Gastrocnemius medialis (tissue), 4 donors: ENCODE measurements around the gene DIPK1B.

Experiments
- CTCF ChIP-seq, 5 experiments: fragments of 450-650 bp in 3 of 5; fragments of 200-600 bp in 2 of 5; sonication (generic) in 2 of 5; IDR thresholded peaks in 4 of 5; conservative IDR thresholded peaks in 1 of 5; 1 replicate in 4 of 5; 2 replicates in 1 of 5; pipeline ENCODE4 v1.5.1; 2016 to 2019; ENCODE audit warnings: antibody characterized with exemption in 5 of 5, mild to moderate bottlenecking in 3 of 5, moderate library complexity in 3 of 5
- POLR2A ChIP-seq, 2 donors: fragments of 450-650 bp; IDR thresholded peaks; one replicate each; pipeline ENCODE4 v1.6.1; 2017; ENCODE audit warnings: antibody characterized with exemption in 2 of 2, mild to moderate bottlenecking in 2 of 2, moderate library complexity in 2 of 2

- no peak for TF ChIP-seq POLR2A (IDR thresholded peaks at IDR 0.05)
- no peak for TF ChIP-seq CTCF (IDR thresholded peaks at IDR 0.05 in 4 of 5, conservative IDR thresholded peaks at IDR 0.05 in 1 of 5)
Observed at GRCh38 chr9:136748201-136748600, 35.8 kb downstream of the DIPK1B start, which contains the start of gene LCN6.
